H9 (cell line): ENCODE results near the gene ANGPTL5. TPM values are rescaled to one million over a fixed set of nuclear protein-coding genes. Genes with fewer than 3 reads are reported as not detected.

Source experiments
- DNase-seq: peaks from one replicate; pipeline ENCODE4 v3.0.0-alpha.2; 2017
- H2AFZ ChIP-seq: one replicate; pipeline ENCODE4 v1.6.1; 2013; ENCODE audit warnings: mild to moderate bottlenecking, low read length, control low read depth, moderate library complexity
- H2AK5ac ChIP-seq: 2 replicates; pipeline ENCODE4 v1.6.1; 2013; ENCODE audit warnings: low read length, control low read depth, mixed read lengths; ENCODE audit not compliant: insufficient read length
- H2BK120ac ChIP-seq: one replicate; pipeline ENCODE4 v1.6.1; 2013; ENCODE audit warnings: low read depth, mild to moderate bottlenecking, low read length, control low read depth, inconsistent platforms; ENCODE audit not compliant: poor library complexity, severe bottlenecking
- H2BK12ac ChIP-seq: 2 replicates; pipeline ENCODE4 v1.6.1; 2013; ENCODE audit warnings: low read length, control low read depth, mixed read lengths, low read depth; ENCODE audit not compliant: insufficient read length
- H2BK15ac ChIP-seq: 2 replicates; pipeline ENCODE4 v1.6.1; 2013; ENCODE audit warnings: low read depth, low read length, control low read depth
- H2BK20ac ChIP-seq: one replicate; pipeline ENCODE4 v1.6.1; 2013; ENCODE audit warnings: low read depth, mild to moderate bottlenecking, low read length, control low read depth, inconsistent platforms; ENCODE audit not compliant: poor library complexity, severe bottlenecking
- H2BK5ac ChIP-seq: 2 replicates; pipeline ENCODE4 v1.6.1; 2013; ENCODE audit warnings: low read length, control low read depth, mixed read lengths; ENCODE audit not compliant: insufficient read length
- H3K14ac ChIP-seq: 2 replicates; pipeline ENCODE4 v1.6.1; 2013; ENCODE audit warnings: low read length, control low read depth; ENCODE audit not compliant: insufficient read depth
- H3K18ac ChIP-seq: 2 replicates; pipeline ENCODE4 v1.6.1; 2013; ENCODE audit warnings: low read depth, mild to moderate bottlenecking, mixed read lengths, low read length, control low read depth; ENCODE audit not compliant: insufficient read length
- H3K23ac ChIP-seq: 2 replicates; pipeline ENCODE4 v1.6.1; 2013; ENCODE audit warnings: low read length, control low read depth, mixed read lengths, low read depth; ENCODE audit not compliant: insufficient read length
- H3K23me2 ChIP-seq: 2 replicates; pipeline ENCODE4 v1.6.1; 2013; ENCODE audit warnings: low read depth, mild to moderate bottlenecking, mixed read lengths, low read length, control low read depth; ENCODE audit not compliant: insufficient read length, poor library complexity, severe bottlenecking
- H3K27ac ChIP-seq: 2 replicates; pipeline ENCODE4 v1.5.1; 2013; ENCODE audit warnings: low read length, control low read depth, mixed read lengths, low read depth; ENCODE audit not compliant: insufficient read length
- H3K27me3 ChIP-seq: 2 replicates; pipeline ENCODE4 v1.6.1; 2013; ENCODE audit warnings: low read length, control low read depth, inconsistent platforms; ENCODE audit not compliant: insufficient read depth
- H3K4ac ChIP-seq: 2 replicates; pipeline ENCODE4 v1.6.1; 2013; ENCODE audit warnings: low read depth, mild to moderate bottlenecking, control low read depth, inconsistent platforms, low read length, moderate library complexity
- H3K4me1 ChIP-seq: 2 replicates; pipeline ENCODE4 v1.6.1; 2013; ENCODE audit warnings: low read length, control low read depth, inconsistent platforms; ENCODE audit not compliant: insufficient read depth
- H3K4me2 ChIP-seq: 2 replicates; pipeline ENCODE4 v1.6.1; 2013; ENCODE audit warnings: low read length, control low read depth, mixed read lengths; ENCODE audit not compliant: insufficient read length, insufficient read depth
- H3K56ac ChIP-seq: 2 replicates; pipeline ENCODE4 v1.6.1; 2013; ENCODE audit warnings: low read depth, mild to moderate bottlenecking, mixed read lengths, low read length, control low read depth; ENCODE audit not compliant: insufficient read length
- H3K79me1 ChIP-seq: 2 replicates; pipeline ENCODE4 v1.6.1; 2013; ENCODE audit warnings: low read depth, mild to moderate bottlenecking, moderate library complexity, low read length, control low read depth, inconsistent platforms; ENCODE audit not compliant: insufficient read depth, poor library complexity, severe bottlenecking
- H3K79me2 ChIP-seq: 2 replicates; pipeline ENCODE4 v1.6.1; 2013; ENCODE audit warnings: low read length, control low read depth, inconsistent platforms; ENCODE audit not compliant: insufficient read depth
- H3K9ac ChIP-seq: 2 replicates; pipeline ENCODE4 v1.6.1; 2013; ENCODE audit warnings: low read length, control low read depth, mixed read lengths; ENCODE audit not compliant: insufficient read length; ENCODE audit errors: extremely low read depth
- H3K9me3 ChIP-seq: one replicate; pipeline ENCODE4 v1.6.1; 2013; ENCODE audit warnings: low read depth, low read length, inconsistent platforms; ENCODE audit not compliant: control insufficient read depth
- H3T11ph ChIP-seq: one replicate; pipeline ENCODE4 v1.6.1; 2013; ENCODE audit warnings: mild to moderate bottlenecking, low read length, control low read depth, inconsistent platforms
- H4K20me1 ChIP-seq: one replicate; pipeline ENCODE4 v1.6.1; 2013; ENCODE audit not compliant: control insufficient read depth, insufficient read length, insufficient read depth
- H4K5ac ChIP-seq: 2 replicates; pipeline ENCODE4 v1.6.1; 2013; ENCODE audit warnings: low read depth, mild to moderate bottlenecking, mixed read lengths, low read length, control low read depth; ENCODE audit not compliant: insufficient read length
- H4K8ac ChIP-seq: replicated peaks from 2 replicates; pipeline ENCODE4 v1.6.1; 2013; ENCODE audit warnings: low read length, control low read depth, mixed read lengths, low read depth; ENCODE audit not compliant: insufficient read length
- H4K91ac ChIP-seq: 2 replicates; pipeline ENCODE4 v1.6.1; 2013; ENCODE audit warnings: low read depth, mild to moderate bottlenecking, moderate library complexity, mixed read lengths, low read length, control low read depth; ENCODE audit not compliant: insufficient read length
- H3K27ac Mint-ChIP-seq, 3 experiments: 2 replicates in 2 of 3; 3 replicates in 1 of 3; pipeline ENCODE4 v1.8.0; 2020 to 2021; ENCODE audit warnings: mixed read lengths in 3 of 3, mild to moderate bottlenecking in 1 of 3, moderate library complexity in 1 of 3
- H3K27me3 Mint-ChIP-seq: 2 replicates; pipeline ENCODE4 v1.8.0; 2021; ENCODE audit warnings: low read depth, mild to moderate bottlenecking, moderate library complexity, mixed read lengths
- H3K36me3 Mint-ChIP-seq, 3 experiments: 2 replicates in 2 of 3; 3 replicates in 1 of 3; pipeline ENCODE4 v1.8.0; 2020 to 2021; ENCODE audit warnings: low read depth in 3 of 3, mixed read lengths in 3 of 3; ENCODE audit not compliant: insufficient read depth in 1 of 3
- H3K4me1 Mint-ChIP-seq, 2 experiments: 2 replicates each; pipeline ENCODE4 v1.8.0; 2020; ENCODE audit warnings: mixed read lengths in 2 of 2
- H3K4me3 Mint-ChIP-seq, 2 experiments: 2 replicates in 1 of 2; 3 replicates in 1 of 2; pipeline ENCODE4 v1.8.0; 2020 to 2021; ENCODE audit warnings: mild to moderate bottlenecking in 2 of 2, mixed read lengths in 2 of 2, moderate library complexity in 1 of 2
- H3K9me3 Mint-ChIP-seq, 2 experiments: 2 replicates in 1 of 2; 3 replicates in 1 of 2; pipeline ENCODE4 v1.8.0; 2020; ENCODE audit warnings: mild to moderate bottlenecking in 2 of 2, mixed read lengths in 2 of 2, moderate library complexity in 1 of 2
- total RNA-seq: library from RNA; stranded (reverse); gene quantifications from 2 replicates; pipeline ENCODE4 v1.2.1, GENCODE V29; 2021
- TF ChIP-seq, protein P1 (sequence below): fragments of 200-600 bp; sonication (generic); conservative IDR thresholded peaks from 3 replicates; pipeline ENCODE4 v1.8.0; 2021; ENCODE audit warnings: antibody characterized with exemption, mild to moderate bottlenecking

Gene ANGPTL5
- total RNA-seq, 1 experiment from 2014 or later: not detected

GRCh38 chr11:101917226-101917625 is 904 bp upstream of the ANGPTL5 start:
- no peaks in the 10 kb centered on the region for H3K9me3 Mint-ChIP-seq
- Histone ChIP-seq H2BK15ac (no peak overlapping the region), H3K4me1 (peaks cover 3% of the 10 kb centered on the region; the same call in 1 of the 2 replicates), H3K23me2 (peaks cover 5% of the 10 kb centered on the region), H3K56ac (no peak overlapping the region), H3K27me3 (no peaks in the 10 kb centered on the region), H2BK20ac (no peak overlapping the region), H3K4me2 (no peak overlapping the region), H3K23ac (no peak overlapping the region), H3K18ac (no peak overlapping the region), H3T11ph (no peak overlapping the region), H3K79me2 (no peaks in the 10 kb centered on the region), H4K91ac (no peak overlapping the region), H3K14ac (no peak overlapping the region), H4K8ac (no peak overlapping the region), H2BK120ac (no peak overlapping the region), H3K9me3 (no peaks in the 10 kb centered on the region), H2BK12ac (no peak overlapping the region), H3K4ac (no peak overlapping the region), H2AFZ (no peak overlapping the region), H3K79me1 (no peaks in the 10 kb centered on the region), H4K5ac (no peak overlapping the region), H2BK5ac (no peak overlapping the region), H3K9ac (no peak overlapping the region), H3K27ac (no peak overlapping the region), H4K20me1 (no peaks in the 10 kb centered on the region), H2AK5ac (no peak overlapping the region)
- H3K4me1 Mint-ChIP-seq: peaks cover 17 to 26% of the 10 kb centered on the region in 2 experiments
- no peak for DNase-seq
- no peaks in the 10 kb centered on the region for H3K27me3 Mint-ChIP-seq
- TF ChIP-seq, protein P1, sequence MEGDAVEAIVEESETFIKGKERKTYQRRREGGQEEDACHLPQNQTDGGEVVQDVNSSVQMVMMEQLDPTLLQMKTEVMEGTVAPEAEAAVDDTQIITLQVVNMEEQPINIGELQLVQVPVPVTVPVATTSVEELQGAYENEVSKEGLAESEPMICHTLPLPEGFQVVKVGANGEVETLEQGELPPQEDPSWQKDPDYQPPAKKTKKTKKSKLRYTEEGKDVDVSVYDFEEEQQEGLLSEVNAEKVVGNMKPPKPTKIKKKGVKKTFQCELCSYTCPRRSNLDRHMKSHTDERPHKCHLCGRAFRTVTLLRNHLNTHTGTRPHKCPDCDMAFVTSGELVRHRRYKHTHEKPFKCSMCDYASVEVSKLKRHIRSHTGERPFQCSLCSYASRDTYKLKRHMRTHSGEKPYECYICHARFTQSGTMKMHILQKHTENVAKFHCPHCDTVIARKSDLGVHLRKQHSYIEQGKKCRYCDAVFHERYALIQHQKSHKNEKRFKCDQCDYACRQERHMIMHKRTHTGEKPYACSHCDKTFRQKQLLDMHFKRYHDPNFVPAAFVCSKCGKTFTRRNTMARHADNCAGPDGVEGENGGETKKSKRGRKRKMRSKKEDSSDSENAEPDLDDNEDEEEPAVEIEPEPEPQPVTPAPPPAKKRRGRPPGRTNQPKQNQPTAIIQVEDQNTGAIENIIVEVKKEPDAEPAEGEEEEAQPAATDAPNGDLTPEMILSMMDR: no peak
- no peak overlapping the region for H3K27ac Mint-ChIP-seq
- no peak overlapping the region for H3K4me3 Mint-ChIP-seq
- H3K36me3 Mint-ChIP-seq: no peaks in the 10 kb centered on the region
